RPMI8226 (cell line): ENCODE data around the gene MID1.

Experiments
- DNase-seq: peaks from one replicate; pipeline ENCODE4 v3.0.0-alpha.2; 2015

MID1 gene

GRCh38 chrX:10571260-10571659 lies 49.1 kb downstream of the MID1 start:
- no peak for DNase-seq

DNA sequence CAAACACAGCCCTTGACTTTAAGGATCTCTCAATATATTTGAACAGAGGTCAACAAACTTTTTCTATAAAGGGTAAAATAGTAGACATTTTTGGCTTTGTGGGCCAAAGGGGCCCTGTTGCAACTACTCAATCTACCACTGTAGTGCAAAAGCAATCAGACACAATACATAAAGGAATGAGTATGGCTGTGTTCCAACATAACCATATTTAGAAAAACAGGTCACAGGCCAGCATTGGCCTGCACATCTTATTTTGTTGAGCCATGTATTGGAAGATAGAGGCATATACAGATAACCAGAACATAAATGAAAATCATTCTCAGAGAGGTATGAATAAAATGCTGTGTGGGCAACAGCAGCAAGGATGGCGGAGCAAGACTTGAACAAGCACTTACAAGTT lies 49.8 kb downstream of the MID1 start:
- DNase-seq: no peak

GRCh38 chrX:10569946-10570345 lies 50.4 kb downstream of the MID1 start:
- no peak for DNase-seq

GRCh38 chrX:10568428-10568827 lies 52.0 kb downstream of the MID1 start:
- DNase-seq: no peak

DNA sequence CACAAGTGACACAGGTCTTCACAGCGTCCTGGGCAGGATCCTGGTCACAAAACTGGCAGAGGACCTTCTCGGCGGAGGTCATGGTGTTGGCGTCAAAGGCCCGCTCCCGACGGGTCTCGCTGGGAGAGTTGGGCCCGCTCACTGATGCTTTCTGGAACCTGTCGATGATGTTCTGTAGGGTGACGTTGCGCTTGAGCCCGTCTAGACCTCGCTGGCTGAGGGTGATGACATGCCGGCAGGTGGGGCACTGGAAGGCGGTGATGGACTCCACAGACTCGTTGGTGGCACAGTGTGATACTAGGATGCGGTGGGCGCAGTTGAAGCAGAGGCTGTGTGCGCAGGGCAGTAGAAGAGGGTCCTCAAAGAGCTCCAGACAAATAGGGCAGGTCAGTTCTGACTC lies 53.2 kb downstream of the MID1 start:
- DNase-seq: no peak

GRCh38 chrX:10566716-10567097 lies 53.7 kb downstream of the MID1 start:
- DNase-seq: no peak

GRCh38 chrX:10564484-10564883 lies 55.9 kb downstream of the MID1 start:
- DNase-seq: no peak

DNA sequence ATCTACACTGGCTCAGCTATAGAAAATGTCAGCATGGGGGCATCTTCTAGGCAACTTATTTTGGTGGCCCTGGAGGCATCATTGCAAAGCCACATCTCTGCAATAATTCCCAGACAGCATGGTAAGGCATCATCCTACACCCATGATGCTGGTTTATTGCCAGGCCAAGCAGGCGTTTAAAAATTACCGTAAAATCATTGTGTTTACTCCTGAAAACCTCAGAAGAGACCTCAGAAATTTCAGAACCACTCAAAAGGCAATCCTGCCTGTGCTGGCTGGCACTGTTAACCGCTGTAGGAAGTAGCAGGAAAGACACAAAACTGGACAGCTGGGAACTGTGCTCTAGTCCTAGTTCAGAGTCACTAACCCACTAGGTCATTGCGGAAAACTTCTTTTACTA lies 63.2 kb downstream of the MID1 start:
- DNase-seq: no peak

- DNase-seq: no peak
Measured at GRCh38 chrX:10556405-10556804, 64.0 kb downstream of the MID1 start.

DNA sequence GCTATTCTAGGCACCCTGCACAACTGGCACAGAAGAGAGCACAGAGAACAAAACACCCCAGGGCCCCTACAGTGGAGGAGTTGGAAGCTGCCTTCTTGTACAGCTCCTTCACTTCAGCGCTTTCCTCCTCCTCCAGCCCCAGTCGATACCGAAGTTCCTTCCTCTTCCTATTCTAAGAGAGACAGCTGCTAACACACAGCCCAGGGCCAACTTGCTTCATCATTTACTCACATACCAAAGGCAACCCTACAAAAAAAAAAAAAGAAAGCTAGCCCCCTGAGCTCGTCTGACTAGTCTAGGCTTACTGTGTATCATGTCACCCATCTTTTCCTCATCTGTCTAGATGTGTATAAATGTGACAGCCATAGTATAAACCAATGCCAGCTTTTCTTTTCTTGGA lies 64.5 kb downstream of the MID1 start:
- DNase-seq: no peak

DNA sequence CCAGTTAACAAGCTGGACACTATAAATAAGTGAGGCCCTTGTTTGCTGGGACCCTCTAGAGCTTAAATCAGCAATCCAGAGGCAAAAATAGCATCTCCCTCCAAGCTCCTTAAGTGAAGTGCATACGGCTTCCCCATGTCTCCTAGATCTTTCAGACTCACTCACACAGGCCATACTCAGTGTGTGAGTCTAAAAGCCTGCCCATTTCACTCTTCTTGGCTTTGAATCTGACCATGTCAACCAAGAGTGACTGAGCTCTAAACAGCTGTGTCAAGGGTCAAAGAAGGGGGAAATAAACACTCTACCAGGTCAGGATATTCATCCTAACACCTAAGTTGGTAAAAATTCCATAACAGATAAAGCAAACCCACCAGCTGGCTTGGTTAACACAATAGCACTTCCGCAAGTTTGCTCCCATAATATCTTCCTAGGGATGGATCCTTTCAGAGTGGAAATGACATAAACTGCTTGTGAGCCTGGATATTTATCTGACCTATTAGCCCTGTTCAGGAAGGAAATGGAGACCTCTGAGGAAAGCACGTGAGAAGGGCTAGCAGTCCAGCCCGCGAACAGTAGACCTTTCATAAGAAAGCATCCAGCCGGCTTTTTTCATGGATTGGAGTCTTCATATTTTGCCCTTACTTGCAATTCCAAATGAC lies 65.6 kb downstream of the MID1 start:
- DNase-seq: no peak

DNA sequence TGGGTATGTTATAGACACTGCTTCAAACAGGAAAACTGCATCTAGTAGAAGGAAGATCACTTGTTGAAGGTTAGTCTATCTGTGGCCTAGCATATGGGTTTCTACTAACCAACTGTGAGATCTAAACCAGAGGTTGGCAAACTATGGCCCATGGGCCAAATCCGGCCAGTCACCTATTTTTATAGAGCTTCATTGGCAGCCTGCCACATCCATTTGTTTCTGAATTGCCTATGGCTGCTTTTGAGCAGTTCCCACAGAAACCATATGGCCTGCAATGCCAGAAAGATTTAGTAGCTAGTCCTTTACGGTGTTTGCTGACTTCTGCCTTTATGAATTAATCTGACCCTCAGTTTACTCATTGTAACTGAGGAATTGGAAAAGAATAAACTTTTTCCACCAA lies 71.1 kb downstream of the MID1 start:
- DNase-seq: peak; percentile 2

DNA sequence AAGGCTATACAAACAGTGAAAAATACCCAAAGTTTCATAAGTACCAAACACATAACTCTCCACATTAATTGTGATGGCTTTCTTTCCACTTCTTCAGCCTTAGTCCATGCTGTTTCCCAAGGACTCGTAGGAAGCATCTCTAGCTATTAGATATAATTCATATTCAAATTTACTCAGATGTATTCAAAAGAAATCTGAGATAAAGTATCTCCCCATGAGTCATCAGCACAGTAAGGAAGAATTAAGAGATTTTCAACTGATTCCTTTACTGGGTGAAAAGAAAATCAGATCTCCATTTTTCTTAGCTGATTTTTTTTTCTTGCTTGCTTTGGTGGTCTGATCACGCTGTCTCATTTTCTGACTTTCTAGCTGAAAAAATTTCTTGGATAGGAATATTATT lies 71.7 kb downstream of the MID1 start:
- no peak for DNase-seq

DNA sequence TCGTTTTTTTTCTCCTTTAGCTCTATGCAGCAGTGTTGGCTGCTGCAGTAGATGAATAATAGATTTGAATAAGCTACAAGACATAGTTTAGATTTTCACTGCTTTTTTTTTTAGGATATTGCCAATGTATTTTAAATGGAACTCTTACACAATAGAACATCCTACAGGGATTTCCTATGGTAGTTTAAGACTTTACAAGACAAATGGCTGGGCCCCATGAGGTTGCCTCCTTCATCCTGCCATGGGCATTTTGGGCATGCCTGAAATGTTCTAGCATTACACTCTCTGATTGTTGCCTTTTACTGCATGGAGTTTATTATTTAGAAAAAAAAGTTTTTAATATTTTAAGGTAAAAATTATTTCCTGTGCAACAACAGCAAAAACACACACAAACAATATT lies 74.5 kb downstream of the MID1 start:
- DNase-seq: no peak

DNA sequence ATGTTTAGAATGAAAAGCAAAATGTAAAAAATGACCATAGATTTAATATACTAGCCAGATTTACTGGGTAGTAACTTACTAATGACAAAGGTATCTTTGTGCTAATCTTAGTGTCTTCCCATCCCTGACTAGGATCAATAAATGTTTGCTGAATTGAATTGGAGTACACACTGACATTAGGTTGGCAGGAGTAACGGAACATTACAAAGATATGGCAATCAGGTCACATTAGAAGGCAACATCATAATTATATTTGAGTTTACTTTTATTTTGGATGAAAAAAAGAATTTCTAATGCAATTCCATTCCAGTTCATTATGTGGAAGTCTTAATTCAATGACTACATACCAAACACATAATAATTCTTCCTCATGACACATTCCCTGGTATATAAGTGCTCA lies 77.8 kb downstream of the MID1 start:
- DNase-seq: no peak

- DNase-seq: no peak
Measured at GRCh38 chrX:10538831-10539230, 81.6 kb downstream of the MID1 start.

DNA sequence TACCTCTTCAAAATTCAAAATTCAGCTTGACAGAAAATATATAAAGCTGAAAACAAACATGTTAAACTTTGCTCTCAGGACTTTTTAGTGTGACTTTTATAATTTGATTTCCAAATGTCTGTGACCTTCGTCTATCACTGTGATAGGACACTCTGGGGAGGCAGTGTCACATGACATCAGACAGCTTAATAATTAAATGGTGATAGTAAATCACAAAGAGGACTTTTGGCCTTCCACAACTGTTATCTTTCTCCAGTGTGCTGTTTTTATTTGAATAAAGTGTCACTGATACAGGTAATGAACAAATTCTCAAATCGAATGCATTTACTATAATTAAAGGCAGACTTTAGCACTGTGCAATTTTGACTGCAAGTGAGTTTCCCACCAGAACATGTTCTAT lies 83.1 kb downstream of the MID1 start:
- no peak for DNase-seq

DNA sequence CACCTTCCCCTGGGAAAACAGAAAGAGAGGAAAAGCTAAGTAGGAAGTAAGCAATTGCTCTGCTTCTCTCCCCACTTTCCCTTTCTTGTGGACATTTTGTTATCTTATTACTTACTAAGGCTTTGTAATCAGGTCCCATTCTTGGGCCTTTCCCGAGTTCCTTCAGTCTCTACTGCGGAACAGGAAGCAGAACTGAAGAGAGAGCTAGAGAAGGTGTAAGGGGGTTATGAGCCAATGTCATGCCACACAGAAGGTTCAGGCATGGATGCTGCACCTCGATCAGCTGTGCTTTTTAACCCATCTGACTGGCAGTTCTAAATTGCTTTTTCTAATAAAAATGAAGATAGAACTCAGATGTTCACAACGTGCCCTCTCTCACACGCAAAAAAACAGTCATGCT lies 83.6 kb downstream of the MID1 start:
- no peak for DNase-seq

GRCh38 chrX:10534611-10535010 lies 85.8 kb downstream of the MID1 start:
- no peak for DNase-seq

DNA sequence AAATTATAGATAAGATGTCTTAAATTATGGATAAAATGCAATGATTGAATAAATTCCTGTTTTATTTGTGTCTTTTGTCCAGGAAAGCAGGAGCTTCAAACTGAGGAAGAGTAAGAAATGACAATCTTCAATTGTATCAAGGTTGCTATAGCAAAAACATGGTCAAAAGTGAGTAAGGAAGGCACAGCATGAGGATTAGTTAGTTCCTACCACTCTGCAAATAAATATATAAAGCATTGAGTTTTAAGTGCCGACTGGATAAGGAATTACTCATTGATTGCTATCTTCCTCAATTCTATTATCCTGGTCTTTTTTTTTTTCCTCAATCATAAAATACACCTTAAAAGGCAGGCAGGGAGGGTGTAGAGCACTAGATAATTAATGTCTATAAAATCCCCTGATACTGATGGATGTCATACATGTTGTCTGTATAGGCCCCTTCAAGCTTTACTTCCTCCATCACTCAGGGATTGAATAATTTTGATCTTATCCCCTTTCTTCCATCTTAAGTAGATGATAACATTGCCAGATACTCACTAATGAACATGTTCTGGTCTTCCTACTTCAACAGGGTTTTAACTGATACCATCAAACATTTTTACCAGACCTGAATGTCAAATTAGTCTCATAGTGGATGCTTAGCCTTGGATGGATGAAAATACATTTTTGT lies 86.6 kb downstream of the MID1 start:
- no peak for DNase-seq

GRCh38 chrX:10531927-10532326 lies 88.5 kb downstream of the MID1 start:
- DNase-seq: no peak

- DNase-seq: no peak
Measured at GRCh38 chrX:10529344-10529743, 91.0 kb downstream of the MID1 start.

DNA sequence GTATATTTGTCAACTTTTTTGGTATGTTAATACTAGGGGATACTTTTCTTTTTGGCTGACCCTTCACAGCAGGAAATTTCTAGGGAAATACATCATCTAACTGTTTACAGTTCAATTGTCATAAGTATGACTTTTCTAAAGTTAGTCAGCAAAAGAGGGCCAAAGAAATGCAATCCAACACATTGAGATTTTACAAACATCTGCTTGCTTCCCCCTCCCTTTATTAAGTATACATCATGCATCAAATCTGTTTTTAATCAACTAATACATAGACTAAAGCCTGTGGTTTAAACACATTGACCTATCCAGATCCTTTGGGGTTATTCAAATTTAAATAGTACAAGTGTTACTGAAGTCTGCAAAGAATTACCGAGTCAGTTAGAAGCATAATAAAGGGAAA lies 93.9 kb downstream of the MID1 start:
- no peak for DNase-seq

DNA sequence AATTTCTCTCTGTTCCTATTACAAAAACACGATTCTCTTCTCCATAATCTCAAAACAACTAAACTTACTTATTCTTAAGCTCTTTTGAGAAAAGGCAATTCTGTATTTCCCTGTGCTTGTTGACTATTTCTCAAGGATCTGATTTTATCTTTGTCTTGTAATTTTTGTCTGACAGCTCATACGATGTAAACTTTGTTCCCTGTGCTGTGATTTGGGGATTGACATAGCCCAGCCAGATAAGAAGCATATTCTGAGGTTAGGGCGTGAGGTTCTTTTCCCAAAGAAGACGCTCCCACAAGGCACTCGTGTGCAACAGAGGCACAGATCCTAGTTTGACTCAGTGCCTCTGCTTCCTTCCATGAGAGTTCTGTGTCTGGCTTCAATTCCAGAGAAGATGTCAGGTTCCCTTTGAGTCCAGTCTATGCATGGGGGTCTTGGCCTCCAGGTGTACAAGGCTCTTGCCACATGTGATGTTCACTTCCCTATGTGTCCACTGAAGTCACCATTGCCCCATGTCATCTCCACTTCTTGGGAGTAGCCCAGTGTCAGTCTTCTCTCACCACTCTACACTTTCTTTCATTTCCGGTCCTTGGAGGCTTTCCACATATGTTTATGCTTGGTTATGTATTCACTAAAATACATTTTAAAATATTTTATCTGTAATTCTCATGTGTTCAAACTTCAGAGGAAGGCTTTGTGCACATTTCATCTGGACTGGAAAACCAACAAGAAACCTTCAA lies 94.8 kb downstream of the MID1 start:
- DNase-seq: no peak

DNA sequence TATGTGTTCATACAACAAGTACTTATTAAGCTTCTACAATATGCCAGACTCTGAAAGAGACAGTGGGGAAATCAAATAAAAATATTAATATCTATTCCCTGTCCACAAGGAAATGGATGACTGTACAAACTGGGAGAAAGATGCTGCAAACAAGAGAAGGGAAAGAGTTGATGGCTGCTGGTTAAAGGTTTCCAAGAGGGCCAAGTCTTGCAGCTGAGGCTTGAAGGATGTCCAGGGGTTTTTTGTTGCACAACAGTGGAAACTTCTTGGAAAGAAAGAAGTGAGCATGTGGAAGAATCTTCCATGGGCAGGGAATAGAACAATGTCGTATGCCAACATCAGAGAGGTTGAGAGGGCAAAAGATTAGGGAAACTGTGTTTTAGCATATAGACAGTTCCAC lies 95.8 kb downstream of the MID1 start:
- DNase-seq: no peak
